GM18909 (cell line): ENCODE results near the gene MFRP.

Experiments used
- ATAC-seq: cut with Tn5 transposase; IDR thresholded peaks from one replicate; pipeline ENCODE4 v1.9.1; 2021; ENCODE audit warnings: mild to moderate bottlenecking; ENCODE audit not compliant: unreplicated experiment, poor library complexity

MFRP gene

DNA sequence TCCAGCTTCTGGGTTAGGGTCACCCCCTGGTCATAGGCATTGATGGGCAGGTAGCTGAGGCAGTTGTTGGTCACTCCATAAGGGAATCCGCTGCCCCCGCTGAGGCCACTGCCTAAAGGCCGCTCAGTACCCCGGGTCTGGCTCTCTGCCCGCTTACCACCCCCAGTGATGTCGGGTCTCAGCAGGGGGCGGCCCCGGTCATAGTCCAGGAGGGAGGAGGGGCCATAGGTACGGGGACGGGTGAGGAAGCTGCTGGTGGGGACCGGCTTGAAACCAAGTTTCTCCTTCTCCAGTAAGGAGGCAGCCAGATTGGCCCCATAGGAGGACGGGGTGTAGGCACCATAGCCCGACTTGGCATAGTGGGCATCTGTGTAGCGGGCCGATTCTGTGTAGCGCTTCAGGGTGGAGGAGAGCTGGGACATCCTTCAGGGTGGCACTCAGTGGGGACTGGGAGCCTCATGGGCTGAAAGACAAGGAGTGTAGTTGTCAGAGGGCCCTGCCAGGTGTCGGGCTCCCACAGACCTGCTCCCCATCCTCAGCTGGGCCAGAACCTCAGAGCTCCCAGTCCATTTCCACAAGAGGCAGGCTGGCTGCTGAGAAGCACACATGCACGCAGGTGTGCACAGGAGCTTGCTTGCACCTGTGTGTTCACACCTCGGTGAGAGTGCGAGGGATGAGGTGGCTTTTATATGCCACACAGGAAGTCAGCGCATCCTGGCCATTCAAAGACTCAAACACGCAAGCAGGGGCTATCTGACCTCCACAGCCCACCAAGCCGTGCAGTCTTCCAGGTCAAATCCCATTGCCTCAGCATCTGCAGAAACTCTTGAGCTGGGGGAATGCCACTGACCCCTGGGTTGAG is 26.8 kb upstream of the MFRP start:
- ATAC-seq: no peak

DNA sequence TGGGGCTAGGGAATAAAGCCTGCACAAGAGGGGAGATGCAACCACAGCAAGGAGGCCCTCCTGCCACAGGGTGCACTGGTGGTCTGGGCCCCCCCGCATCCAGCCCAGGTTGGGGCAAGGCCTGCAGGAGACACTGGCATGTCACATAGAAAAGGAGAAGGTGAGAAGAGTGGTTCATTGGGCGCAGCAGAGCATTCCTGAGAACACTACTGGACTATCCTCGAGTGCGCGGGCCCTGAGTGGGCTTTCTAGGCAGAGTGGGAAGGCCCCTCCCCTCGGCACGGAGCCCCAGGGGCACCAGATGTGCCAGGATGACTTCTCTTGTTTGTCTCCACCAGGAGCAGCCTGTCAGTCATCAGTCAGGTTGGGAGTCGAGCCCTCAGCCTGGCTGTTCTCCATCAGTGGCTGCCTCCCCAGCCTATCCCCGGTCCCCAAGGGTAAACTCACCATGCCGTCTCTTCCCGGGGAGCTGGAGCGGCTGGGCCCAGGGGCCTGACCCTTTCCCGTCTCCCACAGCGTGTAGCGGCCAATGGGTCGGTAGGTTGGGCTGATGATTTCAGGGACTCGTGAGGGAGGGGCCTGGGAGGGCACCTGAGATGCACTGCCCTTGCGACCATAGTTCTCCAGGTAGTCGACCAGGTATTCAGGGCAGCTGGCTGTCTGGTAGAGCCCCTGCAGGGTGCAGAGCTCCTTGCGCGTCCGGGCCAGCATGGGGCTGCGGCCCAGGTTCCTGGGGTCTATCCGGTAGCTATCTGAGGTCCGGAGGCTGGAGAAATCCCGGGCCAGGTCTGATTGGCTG is 26.0 kb upstream of the MFRP start:
- no peak for ATAC-seq

DNA sequence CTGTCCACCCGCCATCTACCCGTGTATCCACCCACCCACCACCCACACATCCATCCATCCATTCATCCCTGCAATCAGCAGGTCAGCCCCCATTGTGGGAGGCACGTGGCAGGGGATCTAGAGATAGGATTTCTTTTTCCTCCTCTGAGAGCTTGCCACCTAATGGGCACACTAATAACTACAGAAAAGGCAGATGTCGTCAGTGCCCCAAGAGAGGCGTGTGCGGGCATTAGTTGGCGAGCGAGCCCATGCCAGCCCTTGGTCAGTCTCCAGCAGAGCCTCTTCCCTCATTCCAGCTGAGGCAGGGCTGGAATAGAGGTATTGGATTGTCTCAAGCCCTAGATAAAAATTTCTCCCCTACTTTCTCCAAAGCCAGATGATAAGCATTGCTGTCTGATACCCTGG is 25.3 kb upstream of the MFRP start:
- ATAC-seq: no peak

DNA sequence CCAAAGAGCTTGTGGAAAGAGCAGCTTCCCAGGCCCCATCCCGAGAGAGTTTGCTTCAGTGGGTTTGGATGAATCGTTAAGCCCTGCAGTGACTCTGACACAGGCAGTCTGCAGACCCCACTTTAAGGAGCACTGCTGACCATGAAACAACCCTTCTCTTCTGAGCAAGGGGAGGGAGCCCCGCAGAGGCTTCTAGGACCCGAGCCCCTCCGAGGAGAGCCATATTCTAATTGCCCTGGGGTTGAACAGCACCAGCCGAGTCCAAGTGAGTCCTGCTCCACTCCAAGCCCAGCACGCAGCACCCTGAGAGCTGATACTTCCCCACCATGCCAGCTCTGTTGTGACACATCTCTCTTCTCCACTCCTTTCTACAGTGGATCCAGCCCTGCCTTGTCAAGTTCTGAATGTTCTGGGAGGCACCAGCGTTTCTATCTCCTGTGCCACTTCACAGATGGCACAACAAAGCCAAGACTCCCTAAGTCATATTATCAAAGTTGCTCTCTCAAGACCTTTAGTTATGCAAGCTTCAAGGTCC is 24.6 kb upstream of the MFRP start:
- no peak for ATAC-seq

DNA sequence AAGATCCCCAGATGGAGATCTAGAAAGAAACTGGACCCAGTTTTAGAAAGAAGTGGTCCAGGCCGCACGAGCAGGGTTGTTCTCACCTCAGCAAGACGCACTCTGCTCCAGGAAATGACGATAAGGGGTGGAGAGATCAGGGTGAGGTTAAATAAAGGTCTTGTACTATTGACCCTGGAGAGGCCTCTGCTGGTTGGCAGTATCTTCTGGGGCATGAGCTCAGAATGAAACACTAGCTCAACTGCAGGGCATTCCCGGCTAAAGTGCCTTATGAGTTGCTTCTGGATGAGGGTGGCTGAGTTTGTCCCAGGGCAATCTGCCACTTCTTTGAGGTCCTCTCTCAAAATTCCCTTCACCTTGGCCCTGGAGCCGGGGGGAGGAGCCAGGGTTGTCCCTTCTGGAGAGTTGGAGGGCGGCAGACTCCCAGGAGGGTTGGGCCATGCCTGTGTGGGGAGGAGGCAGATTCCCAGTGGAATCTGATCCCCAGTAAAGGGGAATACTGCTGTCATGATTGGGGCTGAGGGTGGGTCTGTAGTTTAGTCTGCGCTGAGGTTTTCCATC is 24.1 kb upstream of the MFRP start:
- no peak for ATAC-seq

DNA sequence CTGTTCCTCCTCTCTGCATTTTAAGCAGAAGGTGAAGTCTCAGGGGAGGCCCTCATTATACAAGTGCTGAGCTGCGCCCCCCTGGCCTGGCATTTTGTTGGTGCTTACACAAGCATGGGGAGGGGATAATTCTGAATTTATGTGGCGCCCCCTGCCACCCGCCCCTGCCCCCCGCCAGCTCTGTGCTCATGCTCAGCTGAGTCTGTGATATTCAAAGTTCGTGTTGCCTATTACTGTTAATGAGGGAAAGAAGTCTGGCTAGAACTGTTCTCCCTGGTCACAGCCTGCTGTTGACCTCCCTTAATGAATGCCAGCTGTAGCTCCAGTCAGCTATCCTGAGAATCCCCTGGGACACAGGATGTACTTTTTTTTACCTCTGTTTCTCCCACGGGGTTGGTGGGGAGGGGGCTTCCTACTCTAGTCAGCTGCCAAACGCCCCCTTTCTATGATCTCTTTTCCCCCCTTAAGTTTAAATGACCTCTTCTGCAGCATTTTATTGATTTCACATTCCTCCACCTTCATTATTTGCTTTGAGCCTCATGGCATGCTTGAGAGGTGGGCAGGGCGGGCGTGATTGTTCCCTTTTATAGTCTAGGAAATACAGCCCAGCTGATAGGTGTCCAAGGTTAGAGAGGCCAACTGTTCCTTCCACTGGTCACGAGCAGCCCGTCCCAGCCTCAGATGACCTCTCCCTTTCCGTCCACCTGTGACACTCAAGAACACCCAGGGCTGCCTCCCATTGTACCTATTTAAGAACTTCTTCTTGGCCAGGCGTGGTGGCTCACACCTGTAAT is 22.8 kb upstream of the MFRP start:
- no peak for ATAC-seq

DNA sequence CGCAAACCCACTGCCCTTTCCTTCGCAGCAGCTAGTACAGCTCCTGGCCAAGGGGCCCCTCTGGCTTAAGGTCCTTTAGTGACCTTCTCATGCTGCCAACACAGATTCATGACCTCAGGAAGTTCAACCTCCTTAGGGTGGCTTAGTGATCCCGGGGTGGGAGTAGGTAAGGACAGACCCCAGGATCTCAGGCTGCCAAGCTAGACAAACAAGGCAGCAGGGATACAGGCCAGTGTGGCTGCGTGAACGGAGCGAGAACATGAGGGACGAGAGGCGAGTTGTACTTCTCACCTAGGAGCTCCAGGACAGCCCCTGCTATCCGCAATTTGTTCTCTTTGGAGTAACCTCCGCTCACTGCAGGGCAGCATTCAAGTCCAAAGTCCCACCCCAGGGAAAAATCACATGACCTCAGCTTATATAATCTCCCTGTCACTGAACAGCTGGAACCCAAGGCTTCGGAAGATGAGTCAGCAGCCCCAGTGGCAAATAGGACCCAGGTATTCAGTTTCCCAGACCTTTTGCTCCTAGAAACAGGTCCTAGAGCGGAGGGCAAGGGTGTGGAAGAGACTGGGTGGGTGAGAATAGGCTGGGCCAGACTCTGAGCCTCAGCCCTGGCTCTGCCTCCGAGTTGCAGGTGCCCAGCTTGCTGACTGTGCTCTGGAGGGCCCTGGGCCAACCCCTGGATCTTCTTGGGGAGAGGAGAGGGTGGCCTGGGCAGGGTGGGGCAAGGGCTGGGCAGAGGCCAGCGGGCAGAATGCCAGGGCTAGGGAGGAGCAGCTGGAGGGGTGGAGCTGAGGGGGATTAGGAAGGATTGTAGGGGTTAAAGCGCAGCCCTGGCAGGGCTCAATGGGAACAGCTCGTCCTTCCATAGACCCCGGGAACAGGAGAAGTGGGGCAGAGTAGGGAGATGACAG is 21.9 kb upstream of the MFRP start:
- no peak for ATAC-seq

DNA sequence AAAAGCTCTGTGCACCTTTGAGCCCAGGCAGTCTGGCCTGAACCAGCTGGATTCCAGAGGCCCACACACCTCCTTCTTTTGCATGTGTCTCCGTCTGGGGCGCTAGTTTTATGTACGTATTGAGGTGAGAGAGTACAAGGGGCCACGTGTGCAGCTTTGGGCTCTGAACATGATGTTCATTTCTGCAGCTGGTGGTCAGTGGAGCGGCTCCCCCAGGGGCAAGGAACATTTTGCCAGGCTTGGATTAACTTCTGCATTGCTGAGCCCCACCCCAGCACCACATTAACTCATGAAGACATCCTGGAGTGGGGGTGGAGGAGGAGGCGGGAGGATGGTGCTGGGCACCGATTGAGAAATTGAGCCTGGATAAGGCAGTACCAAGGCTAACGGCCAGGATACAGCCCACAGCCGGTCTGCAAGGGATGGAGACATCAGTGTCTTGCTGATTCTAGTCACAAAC is 21.2 kb upstream of the MFRP start:
- ATAC-seq: no peak

DNA sequence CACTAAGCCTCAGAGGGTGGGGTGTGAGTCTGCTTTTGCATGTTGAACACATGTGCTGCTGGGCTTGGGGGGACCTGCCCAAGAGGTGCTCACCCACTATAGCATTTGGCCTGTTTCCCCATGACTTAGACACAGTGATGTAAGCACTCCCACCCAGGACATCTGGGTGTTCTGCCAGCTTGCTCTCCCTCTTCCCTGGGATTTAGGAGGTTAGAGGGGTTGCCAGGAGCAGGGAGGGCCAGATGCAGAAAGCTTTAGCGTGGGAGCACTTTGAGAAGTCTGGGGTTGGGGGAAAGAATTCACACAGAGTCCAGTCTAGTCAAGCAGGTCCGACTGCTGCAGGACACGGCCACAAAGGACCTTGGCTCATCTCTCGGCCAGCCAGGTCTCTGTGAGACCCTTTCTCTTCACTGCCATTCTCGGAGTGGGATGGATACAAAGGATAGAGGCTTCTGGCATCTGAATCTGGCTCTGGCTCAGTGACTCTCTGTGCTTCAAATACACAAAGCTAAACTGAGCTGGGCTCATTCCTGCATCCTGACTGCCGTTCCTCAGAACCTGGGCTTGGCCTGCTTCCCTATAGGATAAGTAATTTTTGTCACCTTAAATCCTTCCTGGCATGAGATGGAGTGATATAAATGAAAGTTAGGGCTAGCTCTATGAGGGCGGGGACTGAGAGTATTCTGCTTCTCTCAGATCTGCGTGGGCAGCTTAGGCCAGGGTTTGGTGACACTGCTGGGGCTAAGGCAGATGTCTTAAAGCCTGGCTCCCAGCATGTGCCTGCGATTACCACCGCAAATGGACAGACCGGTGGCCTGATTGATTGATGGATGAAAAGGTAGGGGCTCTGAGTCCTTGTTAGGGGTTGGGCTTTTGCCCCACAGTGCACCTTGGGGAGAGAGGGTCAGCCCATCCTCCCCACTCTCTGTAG is 20.4 kb upstream of the MFRP start:
- no peak for ATAC-seq

DNA sequence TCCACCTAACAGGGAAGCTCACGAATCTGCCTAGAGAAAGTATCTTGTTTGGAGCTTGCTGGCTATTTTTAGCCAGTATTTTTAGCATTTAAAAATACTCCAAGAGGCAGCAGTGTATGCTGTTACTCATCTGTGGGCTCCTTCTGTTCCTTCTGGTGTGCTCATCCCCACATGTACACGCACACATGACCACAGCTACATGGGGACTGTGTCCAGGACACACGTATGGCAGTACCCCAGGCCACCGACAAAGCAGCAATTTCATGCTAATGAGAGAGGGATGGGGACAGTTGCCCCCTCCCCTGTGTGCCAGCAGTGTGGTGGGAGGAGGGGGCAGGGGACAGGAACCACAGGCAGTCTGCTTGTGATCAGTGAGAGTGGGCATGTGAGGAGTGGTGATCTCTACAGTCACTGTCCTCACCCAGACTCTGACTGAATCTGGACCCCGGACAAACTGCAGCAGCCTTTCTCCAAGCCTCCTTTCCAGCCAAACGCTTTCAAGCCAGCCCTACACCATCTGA is 18.6 kb upstream of the MFRP start:
- no peak for ATAC-seq

DNA sequence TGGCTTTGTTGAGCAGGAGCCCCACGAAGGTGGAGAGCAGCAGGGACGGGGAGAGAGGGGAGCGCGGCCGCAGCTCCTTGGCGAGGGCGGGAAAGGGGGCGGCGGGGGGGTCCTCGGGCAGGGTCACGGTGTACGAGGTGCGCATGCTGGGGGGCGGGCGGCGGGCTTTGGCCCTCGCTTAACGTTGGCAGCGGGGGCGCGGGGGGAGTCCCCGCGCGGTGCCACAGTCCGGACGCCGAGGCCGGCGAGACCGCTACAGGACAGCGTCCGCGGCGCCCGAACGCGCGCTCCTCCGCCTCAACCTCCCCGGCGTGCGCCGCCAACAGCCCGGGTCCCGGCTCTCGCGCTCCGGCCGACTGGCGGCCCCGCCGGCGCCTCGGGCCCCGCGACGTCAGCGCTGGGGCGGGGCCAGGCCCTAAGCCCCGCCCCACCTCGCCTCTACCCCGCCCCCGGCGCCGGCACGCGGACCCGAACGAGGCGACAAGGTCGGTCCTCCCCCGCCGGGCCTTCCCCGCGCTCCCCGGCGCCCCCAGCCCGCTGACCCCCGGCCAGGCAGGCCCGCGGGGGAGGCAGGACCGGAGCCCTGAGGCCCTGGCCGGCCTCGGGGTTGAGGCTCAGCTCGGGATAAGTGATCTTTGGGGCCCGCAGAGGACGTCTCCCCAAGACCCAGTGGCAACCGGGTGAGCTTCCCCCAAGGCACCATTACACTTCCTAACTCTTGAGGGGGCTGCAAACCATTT is 17.5 kb upstream of the MFRP start:
- no peak for ATAC-seq

DNA sequence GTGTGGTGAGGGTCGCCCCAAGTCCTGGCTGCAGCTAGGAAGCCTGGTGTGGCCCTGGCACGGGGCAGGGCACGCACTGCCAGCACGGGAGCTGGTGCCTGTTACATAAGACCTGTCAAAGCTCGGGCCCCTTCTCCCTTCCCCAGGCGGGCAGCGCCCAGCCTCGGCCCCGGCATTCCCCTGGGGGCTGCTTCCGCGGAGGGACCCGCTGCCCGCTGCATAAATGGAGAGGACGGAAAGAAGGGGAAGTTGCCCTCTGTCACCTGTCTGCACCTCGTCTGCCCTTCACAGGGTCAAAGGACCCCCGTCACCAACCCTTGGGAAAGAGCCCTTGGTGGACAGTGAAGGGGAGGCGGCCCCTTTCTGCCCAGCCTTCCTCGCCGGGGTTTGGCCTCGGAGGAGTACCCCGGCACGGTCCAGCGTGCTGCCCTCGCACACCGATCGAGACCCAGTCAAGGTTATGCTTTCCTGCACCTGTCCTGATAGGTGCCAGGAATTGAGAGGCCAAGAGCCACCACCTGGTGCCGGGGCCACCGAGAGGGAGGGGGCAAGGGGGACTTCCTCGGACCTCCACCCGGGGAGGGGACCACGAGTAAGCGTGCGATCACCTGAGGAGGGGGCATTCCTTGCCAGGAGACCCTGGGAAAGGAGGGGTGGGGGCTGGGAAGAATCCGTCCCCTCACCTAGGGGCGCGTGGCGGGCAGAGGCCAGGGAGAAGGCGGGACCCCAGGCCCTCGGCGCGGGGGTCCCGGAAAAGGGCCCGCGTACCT is 16.8 kb upstream of the MFRP start:
- no peak for ATAC-seq

DNA sequence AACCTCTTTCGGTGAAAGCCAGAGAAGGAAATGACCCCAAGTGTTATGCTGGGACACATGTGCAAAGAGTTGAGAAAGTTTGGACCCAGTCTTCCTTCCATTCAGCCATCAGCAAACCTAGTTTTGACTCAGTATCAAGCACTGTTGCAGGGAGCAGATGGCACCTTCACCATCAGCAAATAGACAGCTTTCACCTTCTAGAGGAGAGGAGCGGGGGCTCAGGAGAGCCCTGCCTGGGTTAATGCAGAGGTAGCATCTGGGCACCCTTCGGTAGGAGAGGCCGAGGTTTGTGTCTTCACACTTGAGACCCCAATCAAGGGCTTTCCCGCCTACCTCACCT is 16.2 kb upstream of the MFRP start:
- ATAC-seq: no peak

DNA sequence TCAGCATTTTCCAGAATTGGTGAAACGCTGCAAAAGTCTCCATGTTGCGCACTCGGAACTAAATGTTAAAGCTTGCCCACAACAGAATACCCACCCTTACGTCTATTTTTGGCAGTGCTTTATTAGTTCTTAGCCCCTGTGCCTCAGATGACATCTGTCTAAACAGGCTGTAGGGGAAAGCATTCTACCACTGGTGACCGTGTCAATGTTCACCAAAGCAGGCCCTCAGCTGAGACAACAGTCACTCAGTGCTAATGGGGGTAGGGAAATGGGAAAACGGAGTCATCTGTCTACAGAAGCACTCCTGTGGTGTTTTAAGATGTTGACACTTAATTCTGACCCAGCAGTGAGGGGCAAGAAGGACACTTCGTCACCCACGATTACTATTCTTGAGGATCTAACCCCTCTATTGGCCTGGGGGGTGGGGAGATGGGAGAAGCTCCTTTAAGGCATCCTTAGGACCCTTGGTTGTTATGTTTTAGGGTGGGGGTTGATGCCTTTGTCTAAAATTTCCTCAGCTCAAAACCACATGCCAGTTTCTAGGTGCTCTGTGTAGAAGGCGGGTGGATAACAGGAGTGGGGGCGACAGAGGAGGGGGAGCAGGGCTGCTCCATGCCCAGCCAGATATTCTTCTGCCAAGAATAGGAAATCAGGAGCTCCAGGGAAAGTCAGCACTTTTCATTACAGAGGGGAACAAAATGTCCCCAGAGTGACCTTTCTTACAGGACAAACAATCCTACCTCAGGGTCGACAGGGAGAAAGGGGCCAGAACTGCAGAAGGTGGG is 15.6 kb upstream of the MFRP start:
- no peak for ATAC-seq

DNA sequence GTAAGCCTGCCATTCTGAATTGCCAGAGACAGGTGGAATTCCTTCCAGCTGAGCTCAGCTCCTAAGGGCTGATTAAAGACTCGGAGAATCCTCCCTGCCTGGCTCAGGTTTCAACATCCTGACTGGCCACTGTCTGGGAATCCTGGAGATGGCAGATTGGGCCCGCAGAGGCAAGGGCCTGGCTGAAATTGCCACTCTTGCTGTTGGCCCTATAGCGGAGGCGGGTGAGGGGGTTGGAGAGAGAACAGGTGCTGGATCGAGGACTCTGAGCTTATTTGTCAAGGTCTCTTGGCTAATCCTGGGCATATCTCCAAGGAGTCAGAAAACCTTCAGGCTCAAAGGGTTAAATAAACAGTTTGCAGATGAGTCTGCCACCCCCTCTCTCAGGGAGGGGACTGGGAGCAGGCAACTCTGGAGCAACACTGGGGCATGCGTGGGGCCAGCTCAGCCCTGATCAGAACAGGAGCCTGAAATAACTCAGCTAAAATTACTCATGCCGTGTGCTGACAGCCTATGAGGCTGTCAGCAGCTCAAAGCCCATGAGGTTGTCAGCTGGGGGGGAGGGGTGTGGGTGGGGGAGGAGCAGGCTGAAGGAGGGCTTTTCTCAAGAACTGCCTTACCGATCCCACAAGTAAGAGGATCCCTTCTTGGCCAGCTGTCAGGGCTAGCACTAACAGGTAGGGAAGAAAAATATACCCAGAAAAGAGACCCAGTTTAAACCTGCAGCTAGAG is 14.7 kb upstream of the MFRP start:
- no peak for ATAC-seq
